Measurements from ENCODE around the gene TFEC. TPM values are rescaled to one million over a fixed set of nuclear protein-coding genes. Genes with fewer than 3 reads are reported as not detected.
"Not testable (repeated sequence)": the region's sequence is repeated elsewhere in the genome, so short reads cannot be mapped to it uniquely, and the experiment has no call there.

TFEC gene
- total RNA-seq, 1 donor from 2014 or later, result 1.3 TPM

DNA sequence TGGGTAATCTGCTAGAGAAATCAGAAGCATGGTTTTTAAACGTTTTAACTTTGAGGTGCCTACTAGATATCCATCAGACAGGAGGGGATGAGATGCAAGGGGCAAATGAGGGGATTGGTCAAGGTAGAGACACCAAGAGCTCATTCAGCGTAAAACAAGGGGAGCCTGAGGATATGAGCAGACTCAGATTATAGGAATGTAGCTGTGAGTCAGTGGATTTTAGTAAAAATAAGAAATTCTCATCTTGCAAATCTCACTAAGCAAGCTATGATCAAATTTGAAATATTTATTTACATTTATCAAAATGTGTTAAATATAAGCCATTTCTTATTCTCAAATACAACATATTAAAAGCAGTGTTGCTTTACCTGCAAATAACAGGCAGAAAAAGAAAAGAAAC is 21.4 kb upstream of the TFEC start:
- no peak for DNase-seq (ENCODE audit: low spot score in 2 of 2)
- no peak overlapping the region for H3K4me3 ChIP-seq
- H3K4me1 ChIP-seq, result no peaks in the 10 kb centered on the region
- H3K36me3 ChIP-seq, result no peaks in the 10 kb centered on the region
- H3K27ac ChIP-seq, result no peak overlapping the region
- H3K9me3 ChIP-seq, result no peaks in the 10 kb centered on the region
- intact Hi-C loops (cut with DNase I), result no loop called here
- H3K27me3 ChIP-seq, result no peaks in the 10 kb centered on the region
- TF ChIP-seq, protein P1, sequence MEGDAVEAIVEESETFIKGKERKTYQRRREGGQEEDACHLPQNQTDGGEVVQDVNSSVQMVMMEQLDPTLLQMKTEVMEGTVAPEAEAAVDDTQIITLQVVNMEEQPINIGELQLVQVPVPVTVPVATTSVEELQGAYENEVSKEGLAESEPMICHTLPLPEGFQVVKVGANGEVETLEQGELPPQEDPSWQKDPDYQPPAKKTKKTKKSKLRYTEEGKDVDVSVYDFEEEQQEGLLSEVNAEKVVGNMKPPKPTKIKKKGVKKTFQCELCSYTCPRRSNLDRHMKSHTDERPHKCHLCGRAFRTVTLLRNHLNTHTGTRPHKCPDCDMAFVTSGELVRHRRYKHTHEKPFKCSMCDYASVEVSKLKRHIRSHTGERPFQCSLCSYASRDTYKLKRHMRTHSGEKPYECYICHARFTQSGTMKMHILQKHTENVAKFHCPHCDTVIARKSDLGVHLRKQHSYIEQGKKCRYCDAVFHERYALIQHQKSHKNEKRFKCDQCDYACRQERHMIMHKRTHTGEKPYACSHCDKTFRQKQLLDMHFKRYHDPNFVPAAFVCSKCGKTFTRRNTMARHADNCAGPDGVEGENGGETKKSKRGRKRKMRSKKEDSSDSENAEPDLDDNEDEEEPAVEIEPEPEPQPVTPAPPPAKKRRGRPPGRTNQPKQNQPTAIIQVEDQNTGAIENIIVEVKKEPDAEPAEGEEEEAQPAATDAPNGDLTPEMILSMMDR (IDR thresholded peaks at IDR 0.05), result no peak

DNA sequence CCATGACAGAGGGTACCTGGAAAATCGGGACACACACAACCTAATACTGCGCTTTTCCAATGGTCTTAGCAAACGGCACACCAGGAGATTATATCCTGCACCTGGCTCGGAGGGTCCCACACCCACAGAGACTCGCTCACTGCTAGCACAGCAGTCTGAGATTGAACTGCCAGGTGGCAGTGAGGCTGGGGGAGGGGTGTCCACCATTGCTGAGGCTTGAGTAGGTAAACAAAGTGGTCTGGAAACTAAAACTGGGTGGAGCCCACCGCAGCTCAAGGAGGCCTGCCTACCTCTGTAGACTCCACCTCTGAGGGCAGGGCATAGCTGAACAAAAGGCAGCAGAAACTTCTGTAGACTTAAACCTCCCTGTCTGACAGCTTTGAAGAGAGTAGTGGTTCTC is 16.7 kb upstream of the TFEC start:
- DNase-seq (ENCODE audit: low spot score in 2 of 2); H3K9me3 ChIP-seq; intact Hi-C loops (cut with DNase I): not testable (repeated sequence)

GRCh38 chr7:116045532-116045931 is 15.0 kb upstream of the TFEC start:
- TF ChIP-seq, protein P1 (IDR thresholded peaks at IDR 0.05), result no peak
- H3K4me3 ChIP-seq, result no peak overlapping the region
- H3K36me3 ChIP-seq, result no peaks in the 10 kb centered on the region
- H3K9me3 ChIP-seq, result no peaks in the 10 kb centered on the region
- no peaks in the 10 kb centered on the region for H3K27me3 ChIP-seq
- intact Hi-C loops (cut with DNase I), result no loop called here
- DNase-seq (ENCODE audit: low spot score in 2 of 2), result no peak
- H3K4me1 ChIP-seq, result no peaks in the 10 kb centered on the region
- no peak overlapping the region for H3K27ac ChIP-seq

More for the DNA sequence above, 16.7 kb upstream of the TFEC start:
- H3K36me3 ChIP-seq, H3K4me1 ChIP-seq, H3K4me3 ChIP-seq, H3K27ac ChIP-seq, H3K27me3 ChIP-seq: not testable (repeated sequence)

- intact Hi-C loops (cut with DNase I), result no loop called here
- H3K27ac ChIP-seq, result no peak overlapping the region
- TF ChIP-seq, protein P1 (IDR thresholded peaks at IDR 0.05), result no peak
- no peaks in the 10 kb centered on the region for H3K36me3 ChIP-seq
- H3K9me3 ChIP-seq, result no peaks in the 10 kb centered on the region
- H3K4me3 ChIP-seq, result no peak overlapping the region
- no peaks in the 10 kb centered on the region for H3K4me1 ChIP-seq
- H3K27me3 ChIP-seq, result no peaks in the 10 kb centered on the region
- no peak for DNase-seq (ENCODE audit: low spot score in 2 of 2)
These were observed 11.1 kb upstream of the TFEC start for GRCh38 chr7:116041615-116042014.

DNA sequence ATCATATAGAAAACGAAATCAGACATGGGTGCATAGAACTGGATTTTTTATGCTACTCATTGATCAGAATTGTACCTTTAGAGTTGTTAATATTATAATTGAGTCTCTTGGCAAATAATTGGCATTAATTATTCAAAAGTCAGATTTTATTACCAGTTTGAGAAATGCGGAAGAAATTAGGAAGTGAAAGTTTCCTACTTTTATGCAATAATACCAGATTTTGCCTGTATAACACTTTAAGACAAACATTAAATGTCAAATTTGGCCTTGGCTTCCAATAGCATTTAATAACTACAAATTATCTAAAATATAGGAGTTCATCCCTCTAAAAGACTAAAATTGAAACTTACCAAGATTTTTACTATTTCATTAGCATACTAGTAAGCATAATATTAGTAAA is 6.8 kb upstream of the TFEC start:
- TF ChIP-seq, protein P1 (IDR thresholded peaks at IDR 0.05), result no peak

GRCh38 chr7:116034411-116034810 is 3.8 kb upstream of the TFEC start:
- H3K36me3 ChIP-seq, result no peaks in the 10 kb centered on the region
- H3K27ac ChIP-seq, result no peak overlapping the region
- H3K4me3 ChIP-seq, result no peak overlapping the region
- no peaks in the 10 kb centered on the region for H3K27me3 ChIP-seq
- H3K4me1 ChIP-seq, result no peaks in the 10 kb centered on the region
- H3K9me3 ChIP-seq, result no peaks in the 10 kb centered on the region
- intact Hi-C loops (cut with DNase I), result no loop called here
- DNase-seq (ENCODE audit: low spot score in 2 of 2), result no peak
- TF ChIP-seq, protein P1 (IDR thresholded peaks at IDR 0.05), result no peak

More for the DNA sequence above, 6.8 kb upstream of the TFEC start:
- Histone ChIP-seq H3K36me3 (no peaks in the 10 kb centered on the region), H3K9me3 (no peaks in the 10 kb centered on the region), H3K27ac (no peak overlapping the region), H3K27me3 (no peaks in the 10 kb centered on the region), H3K4me3 (no peak overlapping the region), H3K4me1 (no peaks in the 10 kb centered on the region)
- intact Hi-C loops (cut with DNase I), result no loop called here
- DNase-seq (ENCODE audit: low spot score in 2 of 2), result no peak

Measured in ascending aorta (tissue), 2 donors.